Measurements from ENCODE around the gene GPRC5D.

GPRC5D gene

GRCh38 chr12:12908711-12909110 lies 43.3 kb downstream of the GPRC5D start:
- no peak for DNase-seq (ENCODE audit: low read depth)
- no peak overlapping the region for H3K4me3 ChIP-seq (ENCODE audit: control insufficient read depth, low read depth, low read length)
- no peak for TF ChIP-seq CTCF (IDR thresholded peaks at IDR 0.05; ENCODE audit: control insufficient read depth, insufficient read depth, low read depth, low read length, missing control alignments)

GRCh38 chr12:12908252-12908651 lies 43.7 kb downstream of the GPRC5D start:
- no peak for DNase-seq (ENCODE audit: low read depth)
- H3K4me3 ChIP-seq (ENCODE audit: control insufficient read depth, low read depth, low read length) = no peak overlapping the region
- no peak for TF ChIP-seq CTCF (IDR thresholded peaks at IDR 0.05; ENCODE audit: control insufficient read depth, insufficient read depth, low read depth, low read length, missing control alignments)

DNA sequence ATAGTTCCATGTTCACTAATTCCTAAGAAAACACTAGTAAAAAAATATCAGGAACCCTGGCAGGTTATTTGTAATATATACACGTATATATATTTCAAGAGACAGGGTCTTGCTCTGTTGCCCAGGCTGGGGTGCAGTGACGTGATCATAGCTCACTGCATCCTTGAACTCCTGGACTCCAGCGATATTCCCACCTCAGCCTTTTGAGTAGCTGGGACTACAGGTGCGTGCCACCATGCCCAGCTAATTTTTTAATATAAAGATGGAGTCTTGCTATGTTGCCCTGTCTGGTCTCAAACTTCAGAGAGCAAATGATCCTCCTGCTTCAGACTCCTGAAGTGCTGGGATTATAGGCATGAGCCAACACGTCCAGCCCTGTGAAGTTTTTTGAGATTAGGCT lies 44.4 kb downstream of the GPRC5D start:
- no peak for DNase-seq (ENCODE audit: low read depth)
- no peak for TF ChIP-seq CTCF (IDR thresholded peaks at IDR 0.05; ENCODE audit: control insufficient read depth, insufficient read depth, low read depth, low read length, missing control alignments)
- no peak overlapping the region for H3K4me3 ChIP-seq (ENCODE audit: control insufficient read depth, low read depth, low read length)

GRCh38 chr12:12903642-12904609 lies 48.0 kb downstream of the GPRC5D start:
- no peak overlapping the region for H3K4me3 ChIP-seq (ENCODE audit: control insufficient read depth, low read depth, low read length)
- no peak for DNase-seq (ENCODE audit: low read depth)
- TF ChIP-seq CTCF (IDR thresholded peaks at IDR 0.05; ENCODE audit: control insufficient read depth, insufficient read depth, low read depth, low read length, missing control alignments) = no peak

DNA sequence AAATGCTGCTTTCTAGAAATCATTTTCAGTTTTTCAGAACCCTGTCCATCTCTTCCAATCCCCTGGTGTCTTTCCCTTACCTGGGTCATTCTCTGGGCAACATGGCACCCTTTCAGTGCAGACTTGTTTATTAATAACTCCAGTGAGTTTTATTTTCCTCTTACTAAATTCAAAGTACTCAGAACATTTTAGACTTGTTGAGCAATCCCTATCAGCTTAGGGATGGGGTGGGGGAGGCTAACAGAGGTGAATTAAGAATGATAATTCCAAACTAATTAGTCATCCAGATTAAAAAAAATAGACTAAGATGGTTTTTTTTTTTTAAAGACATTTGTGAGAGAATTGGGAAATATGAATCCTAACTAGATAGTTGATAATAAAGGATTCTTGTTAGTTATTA lies 49.9 kb downstream of the GPRC5D start:
- TF ChIP-seq CTCF (IDR thresholded peaks at IDR 0.05; ENCODE audit: control insufficient read depth, insufficient read depth, low read depth, low read length, missing control alignments) = no peak
- no peak for DNase-seq (ENCODE audit: low read depth)
- no peak overlapping the region for H3K4me3 ChIP-seq (ENCODE audit: control insufficient read depth, low read depth, low read length)

DNA sequence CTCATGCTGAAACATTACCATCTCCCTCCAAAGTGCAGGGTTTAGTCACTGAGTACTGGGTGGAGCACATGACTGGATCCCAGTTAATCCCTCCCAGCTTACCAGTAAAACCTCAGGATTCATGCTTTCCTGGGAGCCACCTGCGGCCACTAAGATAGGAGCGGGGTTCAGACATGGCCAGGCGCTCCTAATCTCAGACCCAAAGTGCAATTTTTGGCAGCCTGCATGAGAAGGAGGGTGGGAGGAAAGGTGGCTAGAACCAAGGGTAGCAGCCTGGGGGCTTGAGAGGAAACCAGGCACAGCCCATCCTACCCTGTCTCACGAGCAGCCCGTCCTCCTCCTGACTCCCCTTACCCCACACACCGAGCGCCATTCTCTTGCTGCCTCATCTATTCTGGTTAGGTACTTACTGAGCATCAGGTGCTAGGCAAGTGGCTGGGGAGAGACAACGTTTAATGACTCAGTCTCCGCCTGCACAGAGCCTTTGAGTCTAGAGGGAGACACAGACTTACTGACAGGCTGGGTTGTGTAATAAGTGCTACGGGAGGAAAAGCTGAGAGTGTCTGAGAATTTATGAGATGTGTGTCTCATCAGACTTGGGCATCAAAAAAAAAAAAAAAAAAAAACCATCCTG lies 50.7 kb downstream of the GPRC5D start:
- H3K4me3 ChIP-seq (ENCODE audit: control insufficient read depth, low read depth, low read length) = peak overlapping the region; percentile 26
- TF ChIP-seq CTCF (IDR thresholded peaks at IDR 0.05; ENCODE audit: control insufficient read depth, insufficient read depth, low read depth, low read length, missing control alignments) = no peak
- peak; percentile 97 for DNase-seq (ENCODE audit: low read depth)

Measured in AG09309 (cell line).